ENCODE results near the gene CPA3. TPM values are rescaled to one million over a fixed set of nuclear protein-coding genes. Genes with fewer than 3 reads are reported as not detected.

Gene CPA3
- total RNA-seq, 1 donor from 2014 or later, result 48.6 TPM

- ATAC-seq, result no peak
- TF ChIP-seq, protein P1, sequence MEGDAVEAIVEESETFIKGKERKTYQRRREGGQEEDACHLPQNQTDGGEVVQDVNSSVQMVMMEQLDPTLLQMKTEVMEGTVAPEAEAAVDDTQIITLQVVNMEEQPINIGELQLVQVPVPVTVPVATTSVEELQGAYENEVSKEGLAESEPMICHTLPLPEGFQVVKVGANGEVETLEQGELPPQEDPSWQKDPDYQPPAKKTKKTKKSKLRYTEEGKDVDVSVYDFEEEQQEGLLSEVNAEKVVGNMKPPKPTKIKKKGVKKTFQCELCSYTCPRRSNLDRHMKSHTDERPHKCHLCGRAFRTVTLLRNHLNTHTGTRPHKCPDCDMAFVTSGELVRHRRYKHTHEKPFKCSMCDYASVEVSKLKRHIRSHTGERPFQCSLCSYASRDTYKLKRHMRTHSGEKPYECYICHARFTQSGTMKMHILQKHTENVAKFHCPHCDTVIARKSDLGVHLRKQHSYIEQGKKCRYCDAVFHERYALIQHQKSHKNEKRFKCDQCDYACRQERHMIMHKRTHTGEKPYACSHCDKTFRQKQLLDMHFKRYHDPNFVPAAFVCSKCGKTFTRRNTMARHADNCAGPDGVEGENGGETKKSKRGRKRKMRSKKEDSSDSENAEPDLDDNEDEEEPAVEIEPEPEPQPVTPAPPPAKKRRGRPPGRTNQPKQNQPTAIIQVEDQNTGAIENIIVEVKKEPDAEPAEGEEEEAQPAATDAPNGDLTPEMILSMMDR (IDR thresholded peaks at IDR 0.05), result no peak
- intact Hi-C loops (cut with DNase I), result no loop called here
Measured at GRCh38 chr3:148823026-148823425, 42.1 kb upstream of the CPA3 start.

DNA sequence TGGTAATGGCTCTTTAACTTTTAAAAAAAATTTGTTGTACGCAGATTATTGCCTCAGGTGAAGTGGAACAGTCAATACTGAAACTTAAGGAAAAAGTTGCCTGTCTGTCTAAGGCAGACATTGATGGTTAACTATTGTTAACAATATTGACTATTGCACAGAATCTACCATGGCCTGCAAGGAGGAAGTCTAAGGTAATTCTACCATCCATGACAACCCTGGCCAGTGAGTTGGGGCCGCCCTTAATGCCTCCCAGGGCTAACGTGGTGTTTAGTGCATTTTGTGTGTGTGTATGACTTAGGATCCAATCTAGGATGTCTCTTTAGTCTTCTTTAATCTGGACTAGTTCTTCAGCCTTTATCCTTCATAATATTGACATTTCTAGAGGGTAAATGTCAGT, 39.6 kb upstream of the CPA3 start:
- H3K4me1 ChIP-seq, result no peaks in the 10 kb centered on the region
- intact Hi-C loops (cut with DNase I), result no loop called here
- no peaks in the 10 kb centered on the region for H3K36me3 ChIP-seq
- H3K27me3 ChIP-seq (ENCODE audit: low read depth), result no peaks in the 10 kb centered on the region
- TF ChIP-seq, protein P1 (IDR thresholded peaks at IDR 0.05), result no peak
- H3K9me3 ChIP-seq, result no peaks in the 10 kb centered on the region
- no peak for DNase-seq
- no peak for ATAC-seq
- no peak overlapping the region for H3K4me3 ChIP-seq
- no peak overlapping the region for H3K27ac ChIP-seq

More at GRCh38 chr3:148823026-148823425, 42.1 kb upstream of the CPA3 start:
- H3K4me1 ChIP-seq, result no peaks in the 10 kb centered on the region
- no peaks in the 10 kb centered on the region for H3K9me3 ChIP-seq
- no peaks in the 10 kb centered on the region for H3K27me3 ChIP-seq (ENCODE audit: low read depth)
- no peak overlapping the region for H3K27ac ChIP-seq
- DNase-seq, result no peak
- no peaks in the 10 kb centered on the region for H3K36me3 ChIP-seq
- no peak overlapping the region for H3K4me3 ChIP-seq

DNA sequence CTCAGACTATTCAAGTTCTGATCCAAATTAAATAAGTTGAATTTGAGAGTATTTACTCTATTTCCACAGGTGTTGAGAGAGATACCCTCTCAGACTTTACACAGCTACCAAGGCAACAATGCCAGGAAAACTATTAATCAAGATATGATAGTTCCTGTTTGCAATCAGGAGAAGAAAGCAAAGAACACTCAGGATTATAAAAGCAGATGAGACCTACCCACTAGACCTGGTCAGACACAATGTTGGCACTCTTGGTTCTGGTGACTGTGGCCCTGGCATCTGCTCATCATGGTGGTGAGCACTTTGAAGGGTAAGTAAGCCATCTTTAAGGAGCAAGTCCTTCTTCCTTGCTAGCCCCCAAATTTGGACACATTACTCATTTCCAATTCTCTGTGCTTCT, 37.5 kb upstream of the CPA3 start, which contains the start of gene CPB1:
Gene CPB1, plus strand, starts transcription at position 227 of the 400 bp plus-strand sequence. Its CDS starts 13 bp downstream, at position 240.
- TF ChIP-seq, protein P1 (IDR thresholded peaks at IDR 0.05), result no peak
- Histone ChIP-seq H3K9me3 (no peaks in the 10 kb centered on the region), H3K4me3 (no peak within 1 kb of the TSS), H3K36me3 (no peaks in the 10 kb centered on the region), H3K27ac (no peak within 1 kb of the TSS), H3K4me1 (no peaks in the 10 kb centered on the region), H3K27me3 (ENCODE audit: low read depth) (no peaks in the 10 kb centered on the region)
- ATAC-seq, result no peak
- intact Hi-C loops (cut with DNase I), result no loop called here
- no peak for DNase-seq

DNA sequence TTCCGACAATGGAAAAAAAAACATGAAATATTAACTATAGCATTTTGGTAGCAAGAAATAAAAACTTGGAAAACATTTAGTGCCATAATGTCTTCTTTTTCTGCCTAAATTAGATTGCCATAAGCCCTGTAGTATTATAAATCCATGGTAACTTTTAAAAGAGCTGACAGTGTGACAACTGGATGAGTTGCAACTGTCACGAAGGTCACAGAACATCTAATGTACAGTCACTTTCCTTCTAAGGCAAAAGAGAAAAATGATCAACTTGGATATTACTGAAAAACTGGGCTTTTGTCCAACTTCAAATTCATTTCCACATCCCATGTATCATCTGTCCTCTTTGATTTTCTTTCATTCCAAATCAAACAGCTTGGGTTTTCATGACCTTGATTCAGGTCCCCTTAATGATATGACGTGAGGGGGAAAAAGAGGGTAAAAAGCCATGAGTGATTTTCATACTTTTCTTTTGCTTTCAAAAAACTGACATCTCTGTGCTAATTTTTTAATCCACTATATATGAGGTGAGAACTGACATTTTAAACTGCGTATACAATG, 36.9 kb upstream of the CPA3 start:
- H3K27ac ChIP-seq, result no peak overlapping the region
- no peaks in the 10 kb centered on the region for H3K27me3 ChIP-seq (ENCODE audit: low read depth)
- TF ChIP-seq, protein P1 (IDR thresholded peaks at IDR 0.05), result no peak
- no peak overlapping the region for H3K4me3 ChIP-seq
- H3K9me3 ChIP-seq, result no peaks in the 10 kb centered on the region
- H3K36me3 ChIP-seq, result no peaks in the 10 kb centered on the region
- no peak for ATAC-seq
- DNase-seq, result no peak
- H3K4me1 ChIP-seq, result no peaks in the 10 kb centered on the region
- intact Hi-C loops (cut with DNase I), result no loop called here

- Histone ChIP-seq H3K36me3 (no peaks in the 10 kb centered on the region), H3K4me1 (no peaks in the 10 kb centered on the region), H3K4me3 (no peak overlapping the region), H3K27me3 (ENCODE audit: low read depth) (no peaks in the 10 kb centered on the region), H3K27ac (no peak overlapping the region), H3K9me3 (no peaks in the 10 kb centered on the region)
- ATAC-seq (no peak), DNase-seq (no peak)
- intact Hi-C loops (cut with DNase I), result no loop called here
- TF ChIP-seq, protein P1 (IDR thresholded peaks at IDR 0.05), result no peak
Measured at GRCh38 chr3:148829926-148830325, 35.2 kb upstream of the CPA3 start.
